Measurements from ENCODE around the gene ARSA. TPM values are rescaled to one million over a fixed set of nuclear protein-coding genes. Genes with fewer than 3 reads are reported as not detected.
"Not testable (repeated sequence)": the region's sequence is repeated elsewhere in the genome, so short reads cannot be mapped to it uniquely, and the experiment has no call there.

ARSA gene
- total RNA-seq, 1 experiment from 2014 or later, result 11.3 TPM

GRCh38 chr22:50653256-50653655 is 25.3 kb upstream of the ARSA start:
- intact Hi-C loops (cut with micrococcal nuclease), result no loop called here
- H3K79me2 ChIP-seq (ENCODE audit: low read length), result no peaks in the 10 kb centered on the region
- H3K4me2 ChIP-seq (ENCODE audit: low read length), result no peak overlapping the region
- H3K4me1 ChIP-seq (ENCODE audit: insufficient read depth, low read length), result peaks cover 19% of the 10 kb centered on the region
- H3K9me2 ChIP-seq (replicated peaks; ENCODE audit: low read length), result no peaks in the 10 kb centered on the region
- no TSS peak for BruUV-seq (replicated peaks)
- no peak for ATAC-seq
- POLR2A ChIA-PET (ENCODE audit: unreplicated experiment), result no interaction called here
- TF ChIP-seq EZH2 (IDR thresholded peaks at IDR 0.05; ENCODE audit: low read length, unreplicated experiment) (no peak), EZH2phosphoT487 (IDR thresholded peaks at IDR 0.05; ENCODE audit: borderline replicate concordance, low read length) (no peak)
- TF ChIP-seq, protein P1, sequence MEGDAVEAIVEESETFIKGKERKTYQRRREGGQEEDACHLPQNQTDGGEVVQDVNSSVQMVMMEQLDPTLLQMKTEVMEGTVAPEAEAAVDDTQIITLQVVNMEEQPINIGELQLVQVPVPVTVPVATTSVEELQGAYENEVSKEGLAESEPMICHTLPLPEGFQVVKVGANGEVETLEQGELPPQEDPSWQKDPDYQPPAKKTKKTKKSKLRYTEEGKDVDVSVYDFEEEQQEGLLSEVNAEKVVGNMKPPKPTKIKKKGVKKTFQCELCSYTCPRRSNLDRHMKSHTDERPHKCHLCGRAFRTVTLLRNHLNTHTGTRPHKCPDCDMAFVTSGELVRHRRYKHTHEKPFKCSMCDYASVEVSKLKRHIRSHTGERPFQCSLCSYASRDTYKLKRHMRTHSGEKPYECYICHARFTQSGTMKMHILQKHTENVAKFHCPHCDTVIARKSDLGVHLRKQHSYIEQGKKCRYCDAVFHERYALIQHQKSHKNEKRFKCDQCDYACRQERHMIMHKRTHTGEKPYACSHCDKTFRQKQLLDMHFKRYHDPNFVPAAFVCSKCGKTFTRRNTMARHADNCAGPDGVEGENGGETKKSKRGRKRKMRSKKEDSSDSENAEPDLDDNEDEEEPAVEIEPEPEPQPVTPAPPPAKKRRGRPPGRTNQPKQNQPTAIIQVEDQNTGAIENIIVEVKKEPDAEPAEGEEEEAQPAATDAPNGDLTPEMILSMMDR (conservative IDR thresholded peaks at IDR 0.05; ENCODE audit: low read depth, low read length), result no peak
- CTCF ChIA-PET, result no interaction called here
- H4K20me1 ChIP-seq (ENCODE audit: low read length), result no peaks in the 10 kb centered on the region
- no peak overlapping the region for H3K27ac ChIP-seq (ENCODE audit: low read length)
- H3K9ac ChIP-seq (ENCODE audit: low read length), result no peak overlapping the region
- no peaks in the 10 kb centered on the region for H3K27me3 ChIP-seq (ENCODE audit: low read length)
- H3K9me3 ChIP-seq (ENCODE audit: low read length), result no peaks in the 10 kb centered on the region
- no peak overlapping the region for H2AFZ ChIP-seq (ENCODE audit: low read length)
- H3K4me3 ChIP-seq (ENCODE audit: low read length), result no peak overlapping the region
- no peaks in the 10 kb centered on the region for H3F3A ChIP-seq (ENCODE audit: low read length, unreplicated experiment)
- no peaks in the 10 kb centered on the region for H3K36me3 ChIP-seq (ENCODE audit: low read depth, low read length)
- DNase-seq, result no peak

DNA sequence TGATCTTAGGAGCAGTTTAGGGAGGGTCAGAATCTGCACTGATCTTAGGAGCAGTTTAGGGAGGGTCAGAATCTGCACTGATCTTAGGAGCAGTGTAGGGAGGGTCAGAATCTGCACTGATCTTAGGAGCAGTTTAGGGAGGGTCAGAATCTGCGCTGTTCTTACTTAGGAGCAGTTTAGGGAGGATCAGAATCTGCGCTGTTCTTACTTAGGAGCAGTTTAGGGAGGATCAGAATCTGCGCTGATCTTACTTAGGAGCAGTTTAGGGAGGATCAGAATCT is 15.8 kb upstream of the ARSA start:
- peaks cover 25% of the 10 kb centered on the region for H3K27me3 ChIP-seq (ENCODE audit: low read length)
- H3F3A ChIP-seq (ENCODE audit: low read length, unreplicated experiment); H4K20me1 ChIP-seq (ENCODE audit: low read length); H3K79me2 ChIP-seq (ENCODE audit: low read length); H3K4me3 ChIP-seq (ENCODE audit: low read length); H3K4me1 ChIP-seq (ENCODE audit: insufficient read depth, low read length); H3K27ac ChIP-seq (ENCODE audit: low read length); CTCF ChIA-PET; H2AFZ ChIP-seq (ENCODE audit: low read length); H3K4me2 ChIP-seq (ENCODE audit: low read length); H3K9ac ChIP-seq (ENCODE audit: low read length); intact Hi-C loops (cut with micrococcal nuclease); H3K9me3 ChIP-seq (ENCODE audit: low read length); POLR2A ChIA-PET (ENCODE audit: unreplicated experiment); ATAC-seq; H3K9me2 ChIP-seq (replicated peaks; ENCODE audit: low read length); BruUV-seq (replicated peaks); DNase-seq; H3K36me3 ChIP-seq (ENCODE audit: low read depth, low read length): not testable (repeated sequence)

DNA sequence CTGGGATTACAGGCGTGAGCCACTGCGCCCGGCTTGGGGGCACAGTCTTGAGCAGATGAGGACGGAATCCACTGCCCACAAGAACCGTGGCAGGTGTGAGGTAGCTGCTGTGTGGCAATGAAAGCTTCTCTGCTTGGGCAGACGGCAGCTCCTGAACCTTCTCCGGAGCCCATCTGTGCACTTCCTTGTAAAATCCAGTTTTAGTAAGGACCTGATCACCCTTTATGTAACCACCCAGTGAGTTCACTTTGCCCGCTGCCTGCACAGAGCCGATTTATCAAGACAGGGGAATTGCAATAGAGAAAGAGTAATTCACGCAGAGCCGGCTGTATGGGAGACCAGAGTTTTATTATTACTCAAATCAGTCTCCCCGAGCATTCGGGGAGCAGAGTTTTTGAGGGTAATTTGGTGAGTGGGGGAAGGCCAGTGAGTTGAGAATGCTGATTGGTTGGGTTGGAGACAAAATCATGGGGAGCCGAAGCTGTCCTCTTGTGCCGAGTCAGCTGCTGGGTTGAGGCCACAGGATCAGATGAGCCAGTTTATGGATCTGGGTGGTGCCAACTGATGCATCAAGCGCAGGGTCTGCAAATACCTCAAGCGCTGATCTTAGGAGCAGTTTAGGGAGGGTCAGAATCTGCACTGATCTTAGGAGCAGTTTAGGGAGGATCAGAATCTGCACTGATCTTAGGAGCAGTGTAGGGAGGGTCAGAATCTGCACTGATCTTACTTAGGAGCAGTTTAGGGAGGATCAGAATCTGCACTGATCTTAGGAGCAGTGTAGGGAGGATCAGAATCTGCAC is 15.3 kb upstream of the ARSA start:
- H3K4me3 ChIP-seq (ENCODE audit: low read length); H3K79me2 ChIP-seq (ENCODE audit: low read length); H3K9me3 ChIP-seq (ENCODE audit: low read length); H3K4me2 ChIP-seq (ENCODE audit: low read length); BruUV-seq (replicated peaks); H3K9me2 ChIP-seq (replicated peaks; ENCODE audit: low read length); DNase-seq; H3F3A ChIP-seq (ENCODE audit: low read length, unreplicated experiment); ATAC-seq; H3K27ac ChIP-seq (ENCODE audit: low read length); CTCF ChIA-PET; H3K36me3 ChIP-seq (ENCODE audit: low read depth, low read length); H3K4me1 ChIP-seq (ENCODE audit: insufficient read depth, low read length); intact Hi-C loops (cut with micrococcal nuclease); H2AFZ ChIP-seq (ENCODE audit: low read length); H4K20me1 ChIP-seq (ENCODE audit: low read length); H3K9ac ChIP-seq (ENCODE audit: low read length); POLR2A ChIA-PET (ENCODE audit: unreplicated experiment): not testable (repeated sequence)
- H3K27me3 ChIP-seq (ENCODE audit: low read length), result peaks cover 25% of the 10 kb centered on the region
